NCI-H226 (cell line): ENCODE data around the gene SAA1.

Experiments
- DNase-seq: peaks from one replicate; pipeline ENCODE4 v3.0.0-alpha.2; 2015

The SAA1 gene

GRCh38 chr11:18312012-18312411 lies 45.9 kb downstream of the SAA1 start:
- DNase-seq: no peak

- peak; percentile 88 for DNase-seq
Observed at GRCh38 chr11:18312663-18313420, 46.8 kb downstream of the SAA1 start.

DNA sequence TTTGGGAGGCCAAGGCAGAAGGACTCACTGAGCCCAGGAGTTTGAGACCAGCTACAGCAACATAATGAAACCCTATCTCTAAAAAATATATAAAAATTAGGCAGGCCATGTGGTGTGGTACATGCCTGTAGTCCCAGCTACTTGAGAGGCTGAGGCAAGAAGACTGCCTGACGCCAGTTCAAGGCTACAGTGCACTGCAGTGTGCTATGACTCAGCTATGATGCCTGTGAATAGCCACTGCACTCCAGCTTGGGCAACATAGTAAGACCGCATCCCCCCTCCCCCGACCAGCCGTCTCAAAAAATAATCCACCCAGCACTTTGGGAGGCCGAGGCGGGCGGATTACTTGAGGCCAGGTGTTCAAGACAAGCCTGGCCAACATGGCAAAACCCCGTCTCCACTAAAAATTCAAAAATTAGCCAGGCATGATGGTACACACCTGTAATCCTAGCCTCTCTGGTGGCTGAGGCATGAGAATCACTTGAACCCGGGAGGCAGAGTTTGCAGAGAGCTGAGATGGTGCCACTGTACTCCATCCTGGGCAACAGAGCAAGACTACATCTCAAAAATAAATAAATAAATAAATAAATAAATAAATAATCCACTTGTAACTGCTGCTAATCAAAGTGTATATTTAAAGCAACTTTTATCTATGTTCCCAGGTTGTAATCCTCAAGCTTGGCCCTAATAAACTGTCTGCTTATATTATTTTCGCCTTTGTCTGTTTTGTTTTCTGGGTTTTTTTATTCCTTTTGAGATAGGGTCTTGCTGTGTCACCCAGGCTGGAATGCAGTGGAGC lies 48.1 kb downstream of the SAA1 start:
- DNase-seq: peak; percentile 49

- peak; percentile 50 for DNase-seq
Observed at GRCh38 chr11:18314784-18315523, 48.9 kb downstream of the SAA1 start.

DNA sequence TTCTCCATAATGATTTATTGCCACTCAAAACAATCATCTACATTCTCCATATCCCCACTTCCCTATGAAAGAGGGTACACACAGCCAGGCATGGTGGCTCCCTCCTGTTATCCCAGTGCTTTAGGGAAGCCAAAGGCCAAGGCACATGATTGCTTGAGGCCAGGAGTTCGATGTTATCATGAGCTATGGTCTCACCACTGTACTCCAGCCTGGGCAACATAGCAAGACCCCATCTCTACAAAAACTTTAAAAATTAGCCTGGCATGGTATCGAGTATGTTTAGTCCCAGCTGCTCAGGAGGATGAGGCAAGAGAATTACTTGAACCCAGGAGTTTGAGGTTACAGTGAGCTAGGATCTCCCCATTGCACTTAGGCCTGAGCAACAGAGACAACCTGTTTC lies 49.8 kb downstream of the SAA1 start:
- no peak for DNase-seq

- DNase-seq: no peak
Observed at GRCh38 chr11:18317551-18317950, 51.5 kb downstream of the SAA1 start.
